GM23248 (cell line): ENCODE measurements around the gene POLR1E.

Source experiments
- EZH2 ChIP-seq: fragments of 200-600 bp; sonication (generic); IDR thresholded peaks from 2 replicates; pipeline ENCODE4 v1.6.1; 2018; ENCODE audit warnings: antibody characterized with exemption, mild to moderate bottlenecking; ENCODE audit not compliant: insufficient read depth, poor library complexity, severe bottlenecking
- EZH2phosphoT487 ChIP-seq: fragments of 200-600 bp; sonication (generic); IDR thresholded peaks from 2 replicates; pipeline ENCODE4 v1.6.1; 2018; ENCODE audit warnings: antibody characterized with exemption, moderate library complexity, mild to moderate bottlenecking, low read depth; ENCODE audit not compliant: insufficient read depth

- no peak for TF ChIP-seq EZH2
- TF ChIP-seq EZH2phosphoT487, result no peak
Observed at GRCh38 chr9:37542895-37543294, 57.1 kb downstream of the POLR1E start.
